T-helper 2 cell treated with Interferon-gamma antibody and Interleukin-4, amounts not matched to agents 5 μg/mL and 100 μg/mL, for 36 hours (primary cell): Measurements from ENCODE around the gene TECPR2.

Experiments
- DNase-seq: peaks from one replicate; pipeline ENCODE4 v3.0.0; 2021; ENCODE audit warnings: low spot score
- H3K27ac Mint-ChIP-seq: one replicate; pipeline ENCODE4 v1.8.0; 2021; ENCODE audit warnings: mild to moderate bottlenecking, mixed read lengths
- H3K27me3 Mint-ChIP-seq: one replicate; pipeline ENCODE4 v1.8.0; 2021; ENCODE audit warnings: low read depth, mixed read lengths
- H3K36me3 Mint-ChIP-seq: one replicate; pipeline ENCODE4 v1.8.0; 2021; ENCODE audit warnings: low read depth, mixed read lengths
- H3K4me1 Mint-ChIP-seq: one replicate; pipeline ENCODE4 v1.8.0; 2021; ENCODE audit warnings: low read depth, mixed read lengths
- H3K4me3 Mint-ChIP-seq: one replicate; pipeline ENCODE4 v1.8.0; 2022; ENCODE audit warnings: mild to moderate bottlenecking, moderate library complexity, mixed read lengths
- H3K9me3 Mint-ChIP-seq: one replicate; pipeline ENCODE4 v1.8.0; 2021; ENCODE audit warnings: mixed read lengths

The TECPR2 gene

GRCh38 chr14:102464006-102464405 is 101.3 kb downstream of the TECPR2 start:
- H3K27me3 Mint-ChIP-seq: no peaks in the 10 kb centered on the region
- H3K27ac Mint-ChIP-seq: no peak overlapping the region
- peaks cover 5% of the 10 kb centered on the region for H3K36me3 Mint-ChIP-seq
- H3K9me3 Mint-ChIP-seq: no peaks in the 10 kb centered on the region
- DNase-seq: no peak
- no peak overlapping the region for H3K4me3 Mint-ChIP-seq
- H3K4me1 Mint-ChIP-seq: peaks cover 10% of the 10 kb centered on the region

GRCh38 chr14:102464846-102465341 is 102.2 kb downstream of the TECPR2 start:
- no peak overlapping the region for H3K27ac Mint-ChIP-seq
- no peak overlapping the region for H3K4me3 Mint-ChIP-seq
- H3K9me3 Mint-ChIP-seq: no peaks in the 10 kb centered on the region
- no peak for DNase-seq
- H3K4me1 Mint-ChIP-seq: peaks cover 10% of the 10 kb centered on the region
- peaks cover 10% of the 10 kb centered on the region for H3K36me3 Mint-ChIP-seq
- no peaks in the 10 kb centered on the region for H3K27me3 Mint-ChIP-seq

GRCh38 chr14:102469261-102469660 is 106.5 kb downstream of the TECPR2 start:
- DNase-seq: no peak
- H3K36me3 Mint-ChIP-seq: peaks cover 14% of the 10 kb centered on the region
- H3K4me1 Mint-ChIP-seq: peaks cover 7% of the 10 kb centered on the region
- H3K27me3 Mint-ChIP-seq: no peaks in the 10 kb centered on the region
- H3K27ac Mint-ChIP-seq: no peak overlapping the region
- H3K4me3 Mint-ChIP-seq: no peak overlapping the region
- no peaks in the 10 kb centered on the region for H3K9me3 Mint-ChIP-seq

- DNase-seq: no peak
- peaks cover 7% of the 10 kb centered on the region for H3K4me1 Mint-ChIP-seq
- H3K27me3 Mint-ChIP-seq: no peaks in the 10 kb centered on the region
- peaks cover 11% of the 10 kb centered on the region for H3K36me3 Mint-ChIP-seq
- H3K4me3 Mint-ChIP-seq: no peak overlapping the region
- H3K9me3 Mint-ChIP-seq: no peaks in the 10 kb centered on the region
- no peak overlapping the region for H3K27ac Mint-ChIP-seq
Observed at GRCh38 chr14:102471921-102472790, 109.4 kb downstream of the TECPR2 start.

- peaks cover 11% of the 10 kb centered on the region for H3K36me3 Mint-ChIP-seq
- no peaks in the 10 kb centered on the region for H3K9me3 Mint-ChIP-seq
- H3K4me1 Mint-ChIP-seq: peaks cover 7% of the 10 kb centered on the region
- no peak overlapping the region for H3K27ac Mint-ChIP-seq
- no peak overlapping the region for H3K4me3 Mint-ChIP-seq
- no peaks in the 10 kb centered on the region for H3K27me3 Mint-ChIP-seq
- no peak for DNase-seq
Observed at GRCh38 chr14:102472791-102473150, 110.0 kb downstream of the TECPR2 start.

GRCh38 chr14:102473559-102473958 is 110.8 kb downstream of the TECPR2 start:
- Mint-ChIP-seq H3K36me3 (peaks cover 10% of the 10 kb centered on the region), H3K27me3 (no peaks in the 10 kb centered on the region), H3K27ac (no peak overlapping the region), H3K9me3 (no peaks in the 10 kb centered on the region), H3K4me3 (no peak overlapping the region), H3K4me1 (peaks cover 7% of the 10 kb centered on the region)
- no peak for DNase-seq

GRCh38 chr14:102474934-102475333 is 112.2 kb downstream of the TECPR2 start:
- no peaks in the 10 kb centered on the region for H3K9me3 Mint-ChIP-seq
- no peak overlapping the region for H3K27ac Mint-ChIP-seq
- peaks cover 16% of the 10 kb centered on the region for H3K4me1 Mint-ChIP-seq
- no peaks in the 10 kb centered on the region for H3K27me3 Mint-ChIP-seq
- no peak overlapping the region for H3K4me3 Mint-ChIP-seq
- H3K36me3 Mint-ChIP-seq: peaks cover 3% of the 10 kb centered on the region
- DNase-seq: no peak

- H3K4me1 Mint-ChIP-seq: peaks cover 10% of the 10 kb centered on the region
- no peaks in the 10 kb centered on the region for H3K9me3 Mint-ChIP-seq
- no peaks in the 10 kb centered on the region for H3K27me3 Mint-ChIP-seq
- no peak overlapping the region for H3K27ac Mint-ChIP-seq
- DNase-seq: no peak
- no peak overlapping the region for H3K4me3 Mint-ChIP-seq
- no peaks in the 10 kb centered on the region for H3K36me3 Mint-ChIP-seq
Observed at GRCh38 chr14:102479107-102479506, 116.4 kb downstream of the TECPR2 start.

- no peaks in the 10 kb centered on the region for H3K9me3 Mint-ChIP-seq
- no peaks in the 10 kb centered on the region for H3K27me3 Mint-ChIP-seq
- H3K27ac Mint-ChIP-seq: no peak overlapping the region
- H3K36me3 Mint-ChIP-seq: no peaks in the 10 kb centered on the region
- H3K4me1 Mint-ChIP-seq: peaks cover 10% of the 10 kb centered on the region
- DNase-seq: no peak
- no peak overlapping the region for H3K4me3 Mint-ChIP-seq
Observed at GRCh38 chr14:102479777-102480176, 117.0 kb downstream of the TECPR2 start.

- H3K4me1 Mint-ChIP-seq: peaks cover 10% of the 10 kb centered on the region
- no peak overlapping the region for H3K27ac Mint-ChIP-seq
- no peaks in the 10 kb centered on the region for H3K27me3 Mint-ChIP-seq
- H3K4me3 Mint-ChIP-seq: no peak overlapping the region
- H3K36me3 Mint-ChIP-seq: no peaks in the 10 kb centered on the region
- no peaks in the 10 kb centered on the region for H3K9me3 Mint-ChIP-seq
- DNase-seq: no peak
Observed at GRCh38 chr14:102481371-102481770, 118.6 kb downstream of the TECPR2 start.

- DNase-seq: no peak
Observed at GRCh38 chr14:102481791-102482238, 119.1 kb downstream of the TECPR2 start.

GRCh38 chr14:102484316-102484715 is 121.6 kb downstream of the TECPR2 start:
- H3K27ac Mint-ChIP-seq: no peak overlapping the region

More at GRCh38 chr14:102481791-102482238, 119.1 kb downstream of the TECPR2 start:
- no peaks in the 10 kb centered on the region for H3K27me3 Mint-ChIP-seq
- no peaks in the 10 kb centered on the region for H3K9me3 Mint-ChIP-seq
- no peaks in the 10 kb centered on the region for H3K36me3 Mint-ChIP-seq
- no peak overlapping the region for H3K4me3 Mint-ChIP-seq
- peaks cover 10% of the 10 kb centered on the region for H3K4me1 Mint-ChIP-seq
- no peak overlapping the region for H3K27ac Mint-ChIP-seq

GRCh38 chr14:102485693-102486512 is 123.2 kb downstream of the TECPR2 start:
- H3K27me3 Mint-ChIP-seq: no peaks in the 10 kb centered on the region
- no peaks in the 10 kb centered on the region for H3K9me3 Mint-ChIP-seq

More at GRCh38 chr14:102484316-102484715, 121.6 kb downstream of the TECPR2 start:
- Mint-ChIP-seq H3K27me3 (no peaks in the 10 kb centered on the region), H3K36me3 (no peaks in the 10 kb centered on the region), H3K9me3 (no peaks in the 10 kb centered on the region), H3K4me3 (no peak overlapping the region), H3K4me1 (peaks cover 6% of the 10 kb centered on the region)
- DNase-seq: no peak

More at GRCh38 chr14:102485693-102486512, 123.2 kb downstream of the TECPR2 start:
- H3K27ac Mint-ChIP-seq: no peak overlapping the region
- H3K4me3 Mint-ChIP-seq: no peak overlapping the region
- no peaks in the 10 kb centered on the region for H3K4me1 Mint-ChIP-seq
- no peak for DNase-seq
- H3K36me3 Mint-ChIP-seq: no peaks in the 10 kb centered on the region
